Stimulated activated CD4-positive, alpha-beta T cell treated with anti-CD3 and anti-CD28 coated beads, Interleukin-12 subunit alpha, Interleukin-12 subunit beta, amount 100 ng/mL, for 4 hours (primary cell): ENCODE results near the gene LRRC38.
"Not testable (repeated sequence)": the region's sequence is repeated elsewhere in the genome, so short reads cannot be mapped to it uniquely, and the experiment has no call there.

Source experiments
- DNase-seq: peaks from one replicate; pipeline ENCODE4 v3.0.0-alpha.2; 2020

LRRC38 gene, protein sequence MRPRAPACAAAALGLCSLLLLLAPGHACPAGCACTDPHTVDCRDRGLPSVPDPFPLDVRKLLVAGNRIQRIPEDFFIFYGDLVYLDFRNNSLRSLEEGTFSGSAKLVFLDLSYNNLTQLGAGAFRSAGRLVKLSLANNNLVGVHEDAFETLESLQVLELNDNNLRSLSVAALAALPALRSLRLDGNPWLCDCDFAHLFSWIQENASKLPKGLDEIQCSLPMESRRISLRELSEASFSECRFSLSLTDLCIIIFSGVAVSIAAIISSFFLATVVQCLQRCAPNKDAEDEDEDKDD

DNA sequence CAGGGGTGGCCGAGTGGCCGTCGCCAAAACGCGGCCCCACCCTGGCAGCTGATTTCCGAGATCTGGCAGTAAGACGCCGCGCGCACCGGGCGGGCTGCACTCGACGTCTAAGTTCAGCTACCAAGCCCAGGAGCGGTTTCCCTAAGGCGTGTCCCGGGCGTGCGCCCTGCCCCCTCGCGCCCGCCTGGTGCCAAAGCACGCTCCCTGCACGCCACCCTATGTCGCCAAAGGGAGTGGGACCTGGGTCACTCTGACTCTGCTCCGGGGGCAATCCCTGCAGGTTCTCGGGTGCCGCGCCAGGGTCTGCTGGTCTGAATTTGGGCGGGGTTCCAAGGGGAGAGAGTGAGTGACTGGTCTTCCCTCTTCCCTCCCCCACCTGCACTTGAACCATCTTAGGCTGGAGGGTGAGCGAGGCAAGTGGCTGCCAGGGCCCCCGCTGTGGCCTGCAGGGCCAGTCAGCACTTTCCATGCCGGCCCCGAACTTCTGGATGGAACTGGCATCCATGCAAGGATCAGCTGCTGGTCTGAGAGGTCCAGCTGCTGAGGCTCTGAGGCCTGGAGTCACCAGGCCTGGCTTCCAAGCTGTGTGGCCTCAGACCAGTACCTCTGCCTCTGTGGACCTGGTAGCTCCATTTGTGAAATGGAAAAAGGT, at the start of gene LRRC38:
LRRC38 (minus strand) TSS at position 109 of the 652 bp plus-strand sequence. CDS start 410 bp downstream, outside the sequence.
- no peak for DNase-seq

- not testable (repeated sequence) for DNase-seq
Measured at GRCh38 chr1:13562981-13563380, 49.2 kb upstream of the LRRC38 start.

DNA sequence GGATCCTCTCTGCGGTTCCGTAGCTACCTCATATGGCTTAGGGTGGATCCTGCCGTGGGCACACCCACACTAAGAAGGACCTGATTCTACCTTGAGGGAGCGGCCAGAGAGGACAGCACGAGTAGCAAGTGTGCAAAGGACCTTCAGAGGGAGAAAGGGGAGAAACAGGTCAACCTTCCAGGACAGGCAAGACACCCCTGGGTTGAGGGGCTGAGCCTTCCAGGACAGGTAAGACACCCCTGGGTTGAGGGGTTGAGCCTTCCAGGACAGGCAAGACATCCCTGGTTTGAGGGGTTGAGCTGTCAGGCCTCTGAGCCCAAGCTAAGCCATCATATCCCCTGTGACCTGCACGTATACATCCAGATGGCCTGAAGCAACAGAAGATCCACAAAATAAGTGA, 46.7 kb upstream of the LRRC38 start:
- no peak for DNase-seq

- no peak for DNase-seq
Measured at GRCh38 chr1:13556224-13556764, 42.5 kb upstream of the LRRC38 start.

DNA sequence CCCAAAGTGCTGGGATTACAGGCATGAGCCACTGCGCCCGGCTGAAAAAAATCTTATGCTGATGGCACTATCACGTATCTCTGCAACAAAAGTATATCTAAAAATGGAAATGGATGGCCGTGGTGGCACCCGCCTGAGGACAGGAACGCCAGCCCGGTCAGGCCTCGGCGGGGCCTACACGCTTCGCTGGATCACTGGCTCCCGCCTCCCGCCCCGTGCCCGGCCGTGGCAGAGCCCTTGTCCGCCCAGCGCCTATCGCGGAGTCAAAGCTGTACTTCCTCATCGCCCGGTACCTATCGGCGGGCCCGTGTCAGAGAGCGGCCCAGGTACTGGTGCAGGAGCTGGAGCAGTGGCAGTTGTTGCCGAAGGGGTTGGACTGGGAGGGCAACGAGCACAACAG, 41.0 kb upstream of the LRRC38 start:
- DNase-seq = no peak

DNA sequence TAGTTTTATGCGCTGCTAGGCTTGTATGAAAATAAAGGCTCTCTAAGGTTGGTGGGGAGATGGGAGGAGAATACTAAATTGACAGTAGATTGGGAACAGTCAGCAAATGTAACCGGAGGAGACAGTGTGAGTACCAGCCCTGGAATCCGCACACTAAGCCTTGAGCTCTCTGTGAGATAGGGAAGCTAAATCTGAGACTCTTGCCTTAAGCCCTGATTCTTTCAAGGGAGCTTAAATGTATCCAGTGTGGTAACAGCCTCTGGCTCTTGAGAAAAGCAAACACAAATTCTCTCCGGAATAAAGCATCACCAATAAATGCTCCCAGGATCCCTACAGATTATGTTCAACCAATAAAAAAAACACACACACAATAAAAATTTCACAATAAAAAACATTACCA, 36.9 kb upstream of the LRRC38 start:
- DNase-seq = no peak

- no peak for DNase-seq
Measured at GRCh38 chr1:13549521-13549920, 35.7 kb upstream of the LRRC38 start.

- no peak for DNase-seq
Measured at GRCh38 chr1:13549021-13549420, 35.2 kb upstream of the LRRC38 start.

DNA sequence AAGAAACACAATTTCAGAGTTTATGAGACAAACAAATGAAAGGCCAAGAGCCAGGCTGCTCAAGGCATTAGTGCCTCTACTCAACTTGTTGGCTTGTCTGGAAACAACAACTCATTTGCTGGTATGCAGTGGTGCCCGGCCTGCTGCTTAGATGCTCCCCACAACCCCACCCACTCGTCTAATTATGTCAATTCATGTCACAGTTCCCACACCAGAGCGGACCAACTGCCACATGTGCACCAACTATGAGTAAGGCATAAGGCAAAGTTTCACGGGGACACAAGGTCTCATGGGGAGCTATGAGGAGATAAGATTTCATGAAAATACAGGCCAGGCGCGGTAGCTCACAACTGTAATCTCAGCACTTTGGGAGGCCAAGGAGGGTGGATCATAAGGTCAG, 34.5 kb upstream of the LRRC38 start:
- no peak for DNase-seq

GRCh38 chr1:13546791-13547190, 33.0 kb upstream of the LRRC38 start:
- DNase-seq = no peak

DNA sequence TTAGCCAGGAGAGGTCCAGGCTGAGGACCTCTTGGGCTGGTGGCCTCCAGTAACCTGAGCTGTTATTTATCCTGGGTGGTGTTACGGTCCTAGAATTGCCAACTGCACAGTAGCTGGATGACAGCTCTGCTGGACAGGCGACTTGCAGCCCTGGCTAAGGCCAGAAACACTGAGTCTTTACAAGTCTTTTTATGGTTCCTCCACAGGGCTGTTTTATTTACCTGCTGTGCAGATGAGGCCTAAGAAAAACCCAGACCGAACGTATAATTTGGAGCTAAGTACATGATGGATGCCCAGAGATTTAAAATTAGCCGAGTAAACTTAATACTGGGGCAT, 30.4 kb upstream of the LRRC38 start:
- no peak for DNase-seq

GRCh38 chr1:13543451-13544220, 29.8 kb upstream of the LRRC38 start:
- DNase-seq = no peak

GRCh38 chr1:13541435-13542215, 27.8 kb upstream of the LRRC38 start:
- no peak for DNase-seq

GRCh38 chr1:13540866-13541265, 27.1 kb upstream of the LRRC38 start:
- DNase-seq = no peak

- DNase-seq = no peak
Measured at GRCh38 chr1:13539683-13540082, 25.9 kb upstream of the LRRC38 start.

DNA sequence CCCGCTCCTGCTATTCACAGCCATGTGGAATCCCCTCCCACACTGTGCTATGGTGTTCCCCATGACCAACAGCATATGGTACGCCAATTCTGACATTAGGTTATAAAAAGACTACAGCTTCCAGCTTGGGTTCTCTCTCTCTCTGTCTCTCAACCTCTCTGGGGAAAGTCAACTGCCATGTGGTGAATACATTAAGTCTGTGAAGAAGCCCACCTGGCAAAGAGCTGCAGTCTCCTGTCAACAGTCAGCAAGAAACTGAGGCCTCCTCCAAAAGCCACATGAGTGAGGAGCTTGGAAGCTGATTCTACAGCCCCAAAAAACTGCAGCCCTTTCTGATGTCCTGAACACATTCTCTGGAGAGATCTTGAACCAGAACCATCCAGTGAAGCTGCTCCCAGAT, 25.0 kb upstream of the LRRC38 start:
- DNase-seq = no peak

GRCh38 chr1:13536571-13536970, 22.8 kb upstream of the LRRC38 start:
- no peak for DNase-seq

DNA sequence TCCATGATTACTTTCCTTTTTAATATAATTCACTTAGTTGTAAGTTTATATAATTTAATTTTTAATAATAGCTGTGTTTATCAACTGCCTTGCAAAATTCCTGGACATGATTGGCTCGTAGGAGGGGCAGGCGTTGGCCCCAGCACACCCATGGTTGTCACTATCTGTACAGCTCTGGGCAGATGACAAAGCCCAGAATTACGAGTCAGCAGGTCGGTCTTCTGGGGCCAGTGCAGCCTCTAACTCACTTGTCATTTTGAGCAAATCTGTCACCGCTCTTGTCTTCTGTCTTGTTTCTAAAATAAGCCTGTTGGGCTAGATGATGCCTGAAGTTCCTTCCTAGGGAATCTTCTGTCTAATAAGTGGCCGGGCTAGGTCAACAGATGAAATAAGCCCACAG, 21.4 kb upstream of the LRRC38 start:
- no peak for DNase-seq

DNA sequence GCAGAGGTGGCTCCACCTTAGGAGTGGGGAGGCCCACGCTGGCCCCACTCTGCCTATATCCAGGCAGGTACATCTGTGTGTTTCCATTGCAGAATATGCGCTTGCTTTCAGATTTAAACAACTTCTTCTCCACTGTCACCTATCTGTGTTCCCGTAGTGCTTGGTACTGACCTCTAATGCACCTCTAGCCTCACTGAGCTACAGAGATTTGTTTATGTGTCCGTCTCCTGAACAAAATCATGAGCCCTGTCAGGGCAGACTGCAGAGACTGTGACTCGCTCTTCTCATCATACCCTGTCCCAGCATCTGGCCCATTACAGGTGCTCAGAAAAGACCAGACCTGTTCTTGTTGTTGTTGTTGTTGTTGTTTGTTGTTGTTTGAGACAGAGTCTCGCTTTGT, 14.5 kb upstream of the LRRC38 start:
- no peak for DNase-seq

- DNase-seq = no peak
Measured at GRCh38 chr1:13523780-13524477, 10.1 kb upstream of the LRRC38 start.

- no peak for DNase-seq
Measured at GRCh38 chr1:13520985-13521384, 7.2 kb upstream of the LRRC38 start.

DNA sequence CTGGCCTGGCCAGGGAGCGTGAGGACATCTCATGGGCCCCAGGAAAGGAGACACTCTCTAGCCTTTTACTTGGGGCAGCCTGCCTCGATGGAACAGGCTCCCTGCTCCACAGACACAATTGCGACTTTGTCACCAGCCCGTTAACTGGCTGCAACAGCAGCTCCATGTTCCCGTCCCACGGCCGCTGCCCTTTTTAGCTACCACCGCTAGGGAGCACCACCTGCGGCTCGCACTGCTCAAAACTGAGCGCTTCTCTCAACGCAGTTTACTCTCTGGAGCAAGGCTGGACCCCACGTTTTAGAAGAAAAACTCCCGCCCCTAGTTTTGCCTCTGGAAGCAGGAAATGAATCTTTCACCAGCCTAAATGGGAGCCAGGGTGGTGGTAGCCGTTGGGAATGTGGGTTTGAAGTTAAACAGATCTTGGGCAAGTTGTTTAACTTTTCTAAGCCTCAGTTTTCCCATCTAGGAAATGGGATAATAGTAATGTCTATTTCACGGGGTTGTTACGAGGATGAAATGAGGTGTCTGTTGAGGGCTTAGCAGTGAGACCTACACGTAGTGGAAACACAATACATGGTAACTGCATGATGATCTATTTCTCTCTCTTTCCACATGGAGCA, 3.5 kb upstream of the LRRC38 start:
- DNase-seq = no peak
